ENCODE data around the gene PCDH9.

PCDH9 gene

DNA sequence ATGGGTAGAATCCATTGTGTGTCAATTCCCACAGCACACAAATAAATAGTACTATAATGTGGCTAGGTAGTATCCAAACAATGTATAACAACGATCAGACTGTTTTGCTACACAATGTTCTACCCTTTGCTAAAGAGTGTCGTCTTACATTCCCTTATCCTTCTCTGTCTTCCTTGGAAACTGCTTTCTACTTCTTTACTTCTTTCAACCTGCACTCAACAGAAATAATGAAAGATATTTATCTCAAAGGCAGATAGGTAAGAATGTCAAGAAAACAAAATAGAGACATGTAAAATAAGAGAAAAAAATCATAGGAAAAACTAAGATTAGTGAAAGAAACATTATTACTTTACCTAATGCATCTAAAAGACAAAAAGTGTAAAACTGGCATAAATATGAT is 814.7 kb downstream of the PCDH9 start:
- no peak for DNase-seq

DNA sequence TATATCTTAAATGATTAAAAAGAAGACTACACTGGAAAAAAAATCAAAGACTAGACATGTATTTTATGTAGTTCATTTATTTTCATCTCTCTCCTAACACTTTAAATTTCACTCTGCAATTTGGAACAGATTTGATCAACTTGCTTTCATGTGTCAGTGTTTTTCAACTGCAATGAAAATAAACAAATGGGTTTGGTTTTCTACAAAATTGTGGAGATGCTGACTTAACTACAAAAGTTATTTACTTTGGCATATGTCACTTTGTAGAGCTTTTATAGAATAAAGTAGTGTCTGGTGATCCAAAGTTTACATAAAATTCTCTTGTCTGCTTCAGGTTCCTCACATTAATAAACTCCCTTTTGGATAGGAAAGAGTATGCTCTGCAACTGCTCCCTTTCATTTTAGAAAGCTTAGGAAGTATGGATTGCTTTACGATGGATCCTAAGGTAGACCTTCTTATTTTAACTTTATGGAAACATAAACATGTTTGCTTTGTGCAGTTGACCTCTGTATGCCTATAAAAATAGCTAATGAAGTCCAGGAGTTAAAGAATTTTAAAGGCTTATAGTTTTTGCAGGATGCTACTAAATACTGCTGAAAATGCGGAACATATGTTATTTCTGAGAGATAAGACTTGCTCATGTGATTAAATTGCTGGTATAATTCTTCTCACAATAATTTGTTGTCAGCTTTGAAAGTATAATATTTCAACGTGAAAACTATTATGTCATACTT is 815.9 kb downstream of the PCDH9 start:
- DNase-seq, result no peak

DNA sequence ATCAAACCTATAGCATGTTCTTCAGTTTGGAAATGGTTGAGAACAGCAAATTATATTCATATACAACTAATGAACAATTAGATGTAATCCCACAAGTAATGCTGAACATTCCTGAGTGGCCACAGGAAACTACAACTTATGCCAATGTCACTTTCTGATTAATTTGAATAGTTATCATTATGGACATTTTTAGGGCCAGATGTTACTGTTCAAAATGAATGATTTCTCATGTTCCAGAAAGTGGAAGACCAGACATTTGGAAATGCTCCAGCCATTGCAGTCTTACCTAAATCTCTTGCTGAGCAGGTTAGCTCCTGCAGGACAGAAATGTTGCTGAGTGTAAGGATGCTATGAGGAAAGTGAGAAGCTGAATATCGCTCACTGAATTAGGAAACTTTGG is 819.8 kb downstream of the PCDH9 start:
- DNase-seq, result no peak

DNA sequence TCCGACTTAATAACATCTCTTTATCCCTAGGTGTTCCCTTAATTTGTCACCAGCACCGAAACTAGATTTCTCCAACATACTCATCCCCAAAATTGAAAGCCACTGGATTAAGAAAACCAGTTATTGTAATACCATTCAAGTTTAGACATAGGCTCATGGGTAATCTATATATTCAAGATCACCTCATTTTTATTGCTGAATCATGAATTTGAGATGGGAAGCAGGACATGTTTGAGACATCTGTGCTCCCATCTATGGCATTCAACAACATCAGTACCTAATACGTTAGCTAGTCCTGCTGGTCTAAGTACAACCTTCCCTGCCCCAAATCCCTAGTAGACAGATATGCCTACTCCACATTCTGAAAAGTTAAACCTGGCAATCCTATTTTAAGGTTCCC is 820.6 kb downstream of the PCDH9 start:
- DNase-seq, result no peak

DNA sequence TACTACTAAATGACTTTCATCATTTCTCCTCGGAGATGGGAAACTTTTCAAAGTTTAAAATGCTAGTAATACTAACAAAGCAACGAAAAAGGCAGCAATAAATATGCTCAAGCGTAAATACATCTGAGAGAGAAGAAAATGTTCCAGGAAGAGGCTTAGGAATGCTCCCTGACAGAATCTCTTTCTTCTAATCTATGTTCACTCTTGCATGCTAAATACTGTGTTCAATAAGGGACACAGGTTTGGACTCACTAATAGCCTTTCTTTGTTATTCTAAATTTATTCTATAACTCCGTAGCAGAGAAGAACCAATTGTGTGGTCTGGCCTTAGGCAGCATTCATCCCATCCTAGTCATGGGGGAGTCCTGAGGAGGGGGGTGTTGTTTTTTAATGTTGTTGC is 823.0 kb downstream of the PCDH9 start:
- DNase-seq, result no peak

DNA sequence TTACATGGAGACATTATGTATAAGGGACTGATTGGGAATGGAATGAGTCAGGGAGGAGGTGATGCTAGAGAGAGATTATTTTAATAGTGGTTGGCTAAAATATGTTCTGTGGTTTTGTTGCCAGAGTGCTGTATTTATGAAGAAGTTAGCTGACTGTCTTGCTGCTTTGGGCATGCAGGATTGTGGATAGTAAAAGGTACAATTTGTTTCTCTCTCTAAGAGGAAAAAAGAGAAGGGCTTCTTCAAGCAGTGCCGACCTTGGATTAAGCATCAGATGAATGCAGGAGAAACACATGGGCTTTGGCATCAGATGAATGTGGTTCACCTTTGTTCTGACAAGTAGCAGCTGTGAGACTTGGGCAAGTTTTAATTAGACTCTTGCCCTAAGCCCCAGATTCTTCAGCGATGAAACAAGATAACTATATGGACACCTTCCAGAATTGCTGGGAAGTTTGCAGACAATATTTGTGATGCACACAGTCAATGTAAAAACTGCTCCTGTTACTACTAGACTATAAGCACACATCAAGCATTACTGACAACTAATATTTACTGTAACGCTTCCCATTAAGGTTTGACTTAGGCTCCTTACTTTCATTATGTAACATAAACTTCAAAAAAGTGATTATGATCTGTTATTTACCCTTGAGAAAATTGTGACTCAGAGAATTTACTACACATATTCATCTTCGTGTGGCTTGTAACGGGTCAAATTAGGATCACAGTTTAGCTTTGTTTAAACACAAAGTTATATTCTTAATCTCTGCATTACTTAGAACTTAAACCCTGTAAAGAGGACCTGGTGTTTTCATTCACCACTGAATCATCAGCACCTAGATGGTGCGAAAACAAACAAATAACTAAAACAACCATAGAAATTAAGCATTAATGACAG is 824.0 kb downstream of the PCDH9 start:
- DNase-seq, result no peak

DNA sequence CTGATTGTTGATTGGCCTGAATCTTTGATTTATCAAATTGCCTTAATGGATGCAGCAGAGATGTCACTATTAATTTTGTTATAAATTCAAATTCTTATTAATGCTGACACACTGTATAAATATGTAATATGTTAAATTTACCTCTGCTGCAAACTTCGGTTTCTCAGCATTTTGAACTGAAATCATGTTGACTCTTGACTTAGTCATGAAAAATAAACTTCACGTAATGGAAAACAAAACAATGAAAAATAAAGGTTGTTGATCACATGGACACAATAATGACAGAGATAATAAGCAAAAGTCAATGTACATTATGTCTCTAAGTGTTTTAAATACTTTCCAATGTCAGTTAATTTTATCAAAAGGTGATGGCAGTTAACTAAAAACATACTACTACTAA is 827.6 kb downstream of the PCDH9 start:
- no peak for DNase-seq

DNA sequence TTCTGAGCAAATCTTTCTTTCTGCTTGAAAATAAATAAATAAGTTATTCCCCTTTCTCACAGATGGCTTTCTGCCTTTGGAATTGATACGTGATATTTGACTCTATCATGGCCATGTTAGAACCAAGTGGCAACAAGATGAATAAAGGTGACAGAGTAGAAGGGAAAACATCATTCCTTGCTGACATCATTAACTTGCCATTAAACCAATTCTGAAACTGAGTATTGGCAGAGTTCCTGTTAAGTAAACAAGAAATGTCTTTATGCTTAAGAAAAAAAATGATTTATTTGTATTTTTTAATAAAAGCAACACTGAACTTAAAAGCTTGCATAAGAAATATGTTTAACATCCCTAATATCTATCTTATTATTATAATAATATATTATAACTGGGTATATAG is 828.1 kb downstream of the PCDH9 start:
- DNase-seq, result peak; percentile 69

DNA sequence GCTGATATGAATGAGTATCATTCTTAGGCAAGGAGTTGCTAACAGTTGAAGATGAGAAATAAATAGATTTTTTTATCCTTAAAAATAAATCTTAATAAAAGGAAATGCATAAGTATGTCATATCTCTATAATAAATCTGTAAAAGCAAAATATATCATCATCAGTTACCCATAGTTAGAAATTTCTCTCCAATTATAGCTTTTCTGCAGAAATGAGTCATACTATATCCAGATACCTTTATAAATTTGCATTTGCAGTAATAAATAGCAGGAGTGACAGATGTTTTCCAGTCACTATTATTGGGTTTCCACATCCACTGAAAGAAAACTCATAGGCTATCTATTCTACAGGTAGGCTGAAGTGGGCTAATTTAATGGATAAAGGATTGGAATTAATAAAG is 829.8 kb downstream of the PCDH9 start:
- no peak for DNase-seq

DNA sequence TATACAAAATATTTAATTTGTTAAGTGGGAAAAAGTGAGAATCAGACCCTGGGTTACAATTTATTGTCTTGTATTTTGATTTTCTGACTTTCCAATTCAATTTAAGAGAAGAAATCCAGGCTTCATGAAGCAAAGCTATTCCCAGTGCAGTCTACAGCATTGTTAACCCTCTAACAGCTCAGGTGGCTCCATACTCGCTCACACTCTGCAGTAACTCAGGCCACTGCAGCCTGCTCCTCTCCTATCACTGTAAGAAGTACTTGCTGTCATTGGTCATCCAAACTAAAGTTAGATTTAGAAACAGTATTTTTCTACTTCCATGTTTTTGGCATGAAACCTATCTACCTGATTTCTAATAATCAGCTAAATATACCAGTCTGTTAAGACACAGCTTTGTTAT is 830.3 kb downstream of the PCDH9 start:
- DNase-seq, result no peak

DNA sequence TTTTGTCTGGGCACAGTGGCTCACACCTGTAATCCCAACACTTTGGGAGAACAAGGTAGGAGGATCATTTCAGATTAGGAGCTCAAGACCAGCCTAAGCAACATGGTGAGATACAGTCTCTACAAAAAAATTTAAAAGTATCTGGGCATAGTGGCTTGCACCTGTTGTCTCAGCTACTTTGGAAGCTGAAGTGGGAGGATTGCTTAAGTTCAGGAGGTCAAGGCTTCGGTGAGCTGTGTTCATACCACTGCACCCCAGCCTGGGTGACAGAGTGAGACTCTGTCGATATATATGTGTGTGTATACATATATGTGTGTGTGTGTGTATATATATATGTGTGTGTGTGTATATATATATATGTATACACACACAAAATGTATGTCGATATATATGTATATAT is 833.0 kb downstream of the PCDH9 start:
- no peak for DNase-seq

DNA sequence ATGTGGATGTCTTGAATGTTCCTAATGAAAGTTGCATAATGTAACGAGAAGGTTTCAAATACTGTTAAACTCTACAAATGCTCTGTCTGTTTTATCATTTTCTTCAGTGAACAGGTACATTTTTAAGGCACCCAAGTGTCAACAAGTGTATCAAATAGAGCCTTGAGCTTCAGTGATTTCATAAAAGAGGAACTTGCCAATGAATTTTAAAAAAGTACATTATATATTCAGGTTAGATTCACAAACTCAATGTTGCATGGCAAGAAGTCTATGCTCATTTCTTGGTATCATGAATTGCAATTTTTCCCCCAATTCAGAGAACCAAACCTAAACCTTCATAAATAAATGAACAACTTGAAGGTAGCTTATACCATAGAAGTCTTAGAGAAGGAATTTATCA is 838.8 kb downstream of the PCDH9 start:
- no peak for DNase-seq

DNA sequence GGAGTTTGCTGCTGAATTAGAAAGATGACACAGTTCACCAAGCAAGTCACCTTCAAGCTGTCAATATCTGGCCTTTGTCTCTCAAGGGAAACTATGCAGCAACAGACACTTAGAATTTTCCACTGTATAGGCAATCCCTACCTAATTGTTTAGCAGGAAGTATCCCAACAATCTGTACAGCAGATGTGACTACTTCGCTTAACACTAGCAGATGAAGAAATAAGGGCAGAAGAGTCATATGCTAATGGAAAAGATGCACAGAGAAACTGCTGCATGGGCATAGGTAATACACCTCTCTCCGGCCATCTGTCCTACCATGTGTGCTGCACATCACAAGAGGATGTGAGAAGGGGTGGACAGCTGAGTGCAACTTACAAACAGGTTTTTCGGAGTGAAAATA is 851.2 kb downstream of the PCDH9 start:
- no peak for DNase-seq

DNA sequence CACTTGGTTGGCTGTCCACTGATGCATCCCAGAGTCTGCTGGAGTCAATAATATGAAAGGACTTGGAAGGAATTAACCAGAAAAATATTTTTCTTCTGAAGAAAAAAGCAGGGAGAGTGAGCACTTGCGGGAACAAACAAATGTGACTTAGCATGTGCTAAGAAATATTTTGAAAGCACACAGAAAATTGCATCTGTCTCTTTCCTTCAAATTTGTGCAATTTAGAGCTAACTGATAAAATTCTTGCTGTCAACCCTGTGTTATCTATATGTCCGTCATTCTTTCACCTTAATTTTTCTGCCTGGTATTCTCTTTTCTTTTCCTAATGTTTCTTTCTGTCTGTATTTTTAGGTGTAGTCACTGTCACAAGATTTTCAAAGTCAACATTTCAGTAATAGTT is 852.6 kb downstream of the PCDH9 start:
- no peak for DNase-seq

DNA sequence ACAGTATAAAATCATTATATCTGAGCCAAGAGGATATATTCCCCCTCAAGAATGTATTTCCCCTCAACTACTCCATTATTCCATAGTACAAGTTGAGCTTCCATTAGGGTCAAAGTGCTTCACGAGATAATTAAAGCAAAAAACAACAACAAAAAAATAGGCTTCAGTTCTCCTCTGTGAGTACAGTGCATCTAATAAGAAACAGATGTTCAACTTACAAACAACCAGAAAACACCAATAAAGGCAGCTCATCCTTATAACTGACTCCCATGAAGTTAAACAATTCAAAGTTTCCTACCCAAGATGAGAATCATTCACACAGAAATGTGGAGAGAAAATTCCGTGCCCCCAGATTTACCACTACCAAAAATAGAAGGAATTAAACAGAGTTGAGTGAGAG is 854.4 kb downstream of the PCDH9 start:
- no peak for DNase-seq

DNA sequence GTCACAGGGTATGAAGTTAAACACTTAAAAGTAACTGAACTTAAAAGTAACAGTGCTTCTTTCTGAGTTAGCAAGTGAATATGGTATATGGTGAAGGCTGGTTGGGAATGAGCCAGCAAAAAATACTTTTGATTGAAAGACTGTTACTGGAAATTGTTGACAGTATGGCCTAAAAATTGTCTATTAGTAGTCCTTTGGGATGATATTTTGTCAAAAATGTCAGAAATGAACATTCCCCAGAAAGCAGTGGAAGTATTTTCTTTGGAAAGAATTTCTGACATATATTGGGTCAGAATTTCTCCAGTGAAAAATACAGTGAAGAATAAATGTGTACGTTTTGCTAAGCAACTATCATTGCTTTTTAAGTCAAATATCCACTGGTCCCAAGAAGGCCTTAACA is 860.5 kb downstream of the PCDH9 start:
- DNase-seq, result no peak

DNA sequence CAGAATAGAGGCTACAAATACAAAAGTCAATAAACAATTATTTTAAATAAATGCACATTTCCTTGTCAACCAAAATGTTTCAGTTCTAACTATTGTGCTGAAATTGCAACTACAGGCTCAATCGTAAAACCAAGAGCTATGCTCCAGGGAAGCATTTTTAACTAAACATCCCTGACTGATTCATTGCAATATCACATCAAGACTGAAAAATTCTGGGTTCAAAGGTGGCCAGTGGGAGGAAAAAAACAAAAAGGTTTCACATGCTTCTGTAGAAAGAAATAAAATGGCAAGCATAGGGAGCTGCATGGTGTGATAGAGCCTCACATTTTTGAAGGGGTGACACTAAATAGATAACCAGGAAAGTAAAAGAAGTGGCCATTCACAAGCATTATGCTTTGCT is 862.8 kb downstream of the PCDH9 start:
- DNase-seq, result no peak

DNA sequence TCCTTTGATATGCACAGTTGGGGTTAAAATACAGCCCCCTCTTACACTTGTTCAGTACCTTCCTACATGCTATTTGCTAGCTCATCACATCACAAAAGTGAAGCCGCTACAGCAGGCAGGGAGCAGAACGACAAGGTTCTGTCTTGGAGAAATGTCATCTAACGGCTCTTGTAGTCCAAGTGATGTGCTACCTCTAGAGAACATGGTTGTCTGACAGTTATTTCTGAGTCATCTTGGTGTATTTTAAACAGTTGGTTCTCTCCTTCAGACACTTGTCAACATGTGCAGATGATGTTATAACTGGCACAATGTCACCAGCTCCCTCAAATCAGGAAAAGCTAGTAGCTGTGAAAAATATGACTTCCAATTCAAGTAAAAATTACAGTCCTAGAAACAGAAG is 865.0 kb downstream of the PCDH9 start:
- no peak for DNase-seq

DNA sequence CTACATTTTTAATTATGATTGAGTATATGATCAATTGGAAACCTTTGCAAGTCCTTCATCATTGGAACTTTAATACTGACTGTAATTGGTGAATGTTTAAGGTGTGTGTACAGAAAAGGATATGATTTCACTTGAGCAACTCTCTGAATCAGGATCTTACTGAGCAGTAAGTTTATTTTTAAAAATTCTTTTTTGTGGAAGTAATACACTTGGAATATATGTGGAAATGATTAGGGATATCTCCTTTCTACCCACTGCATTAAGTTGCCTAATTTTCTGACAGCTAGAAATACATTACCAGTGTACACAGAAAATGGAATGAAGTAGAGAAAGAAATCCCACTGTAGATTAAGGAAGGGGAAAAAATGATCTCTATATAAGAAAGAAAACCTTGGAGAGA is 865.8 kb downstream of the PCDH9 start:
- no peak for DNase-seq

DNA sequence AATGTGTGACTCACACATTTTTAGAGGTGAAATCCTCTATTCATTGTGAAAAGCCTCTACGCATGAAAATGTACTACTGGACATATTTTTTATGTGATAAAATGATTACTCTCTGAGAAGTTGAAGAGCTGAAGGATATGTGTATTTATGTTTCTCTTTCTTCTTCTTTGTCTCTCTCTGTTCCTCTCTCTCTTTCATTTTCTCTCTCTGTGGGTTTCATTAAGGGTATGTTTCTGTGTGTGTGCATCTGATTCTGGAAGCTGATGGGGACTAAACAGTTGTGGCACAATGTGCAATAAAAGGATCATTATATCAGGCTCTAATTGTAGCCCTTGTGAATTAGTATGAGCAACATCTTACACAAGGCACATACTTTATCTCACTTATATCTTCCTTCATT is 867.7 kb downstream of the PCDH9 start:
- DNase-seq, result no peak

DNA sequence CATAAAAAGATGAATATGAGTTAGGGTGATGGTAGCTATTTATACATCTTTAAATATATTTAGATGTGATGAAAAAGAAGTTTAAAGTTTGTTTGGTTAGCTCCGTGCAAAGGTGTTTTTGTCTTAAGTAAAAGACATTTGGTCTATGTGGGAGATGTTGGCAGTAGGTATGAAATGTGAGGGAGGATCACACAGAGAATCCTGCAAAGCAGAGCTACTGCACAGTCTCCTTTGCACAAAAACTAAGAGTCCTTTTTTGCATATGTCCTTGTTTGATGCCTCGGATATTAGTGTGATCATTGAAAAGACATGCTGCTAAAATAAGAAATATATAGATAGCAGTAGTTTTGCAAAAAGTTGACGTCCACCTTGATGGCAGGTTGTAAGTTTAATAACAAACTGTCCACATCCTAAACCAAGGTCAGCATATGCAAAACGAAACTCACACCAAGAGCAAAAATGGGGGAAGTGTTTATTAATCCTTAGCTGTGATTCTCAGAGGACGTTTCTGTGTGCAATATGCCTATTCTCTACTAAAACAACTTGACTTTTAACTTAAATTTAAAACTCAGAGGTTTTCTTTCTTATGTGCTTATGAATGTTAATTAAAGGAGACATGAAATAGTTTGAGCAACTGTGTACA is 870.1 kb downstream of the PCDH9 start:
- no peak for DNase-seq

DNA sequence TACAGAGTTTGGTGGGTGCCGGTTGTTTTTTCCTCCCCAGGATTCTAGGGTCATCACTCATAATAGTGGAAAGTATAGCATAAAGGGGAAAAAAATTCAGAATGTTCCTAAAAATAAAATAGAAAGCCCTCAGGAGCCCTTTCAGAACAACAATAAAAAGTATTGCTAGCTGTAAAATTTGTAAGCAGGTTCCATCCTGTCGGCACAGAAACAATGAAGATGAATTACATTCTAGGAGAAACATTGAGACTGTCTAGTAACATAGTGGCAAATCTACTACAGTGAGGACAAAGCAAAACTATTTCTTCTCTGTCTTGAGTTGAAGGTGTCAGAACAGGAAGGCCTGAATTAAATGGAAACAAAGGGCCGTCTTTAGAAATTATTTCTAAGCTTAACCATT is 870.7 kb downstream of the PCDH9 start:
- DNase-seq, result no peak

DNA sequence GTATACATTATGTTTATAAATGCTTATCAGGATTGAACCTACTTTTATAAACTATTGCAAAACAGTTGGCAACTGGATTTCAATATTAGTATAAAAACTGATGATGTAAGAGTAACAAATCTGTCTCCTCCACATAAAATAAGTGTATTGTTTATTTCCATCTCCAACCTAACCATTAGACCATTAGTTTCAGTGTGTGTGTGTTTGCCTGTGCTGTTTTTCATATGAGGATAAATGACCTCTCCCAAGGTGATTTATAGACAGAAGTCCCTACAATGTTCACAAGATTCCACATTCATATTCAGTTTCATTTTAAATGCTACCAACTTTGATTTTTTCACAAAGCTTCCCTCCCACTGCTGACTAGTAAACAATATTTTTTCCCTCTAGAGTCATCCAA is 871.6 kb downstream of the PCDH9 start:
- no peak for DNase-seq

DNA sequence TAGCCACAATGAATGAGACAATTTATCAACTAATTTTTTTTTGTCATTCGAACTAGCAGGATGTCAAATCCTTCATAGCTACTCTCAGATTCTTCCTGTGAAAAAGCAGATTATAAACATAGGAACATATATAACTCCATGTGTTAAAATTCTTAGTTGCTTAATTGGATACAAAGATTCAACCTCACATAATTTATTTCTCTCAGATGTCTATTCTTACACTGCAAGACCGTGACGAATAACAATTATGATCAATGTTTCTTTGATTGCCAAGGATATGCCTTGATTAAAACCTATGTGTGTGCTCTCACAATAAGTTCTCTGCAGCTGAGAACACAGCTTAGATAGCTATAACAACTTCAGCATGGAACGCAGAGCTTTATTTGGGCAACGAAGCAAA is 872.7 kb downstream of the PCDH9 start:
- no peak for DNase-seq
